Neuron (in vitro differentiated cells): ENCODE measurements around the gene PDGFB.

ENCODE experiments used
- H2AFZ ChIP-seq: one replicate; pipeline ENCODE4 v1.6.1; 2013; ENCODE audit warnings: low read depth, mild to moderate bottlenecking, inconsistent platforms, low read length, moderate library complexity
- H3K27me3 ChIP-seq: one replicate; pipeline ENCODE4 v1.6.1; 2013; ENCODE audit warnings: low read length; ENCODE audit not compliant: insufficient read depth
- H3K36me3 ChIP-seq: one replicate; pipeline ENCODE4 v1.6.1; 2013; ENCODE audit warnings: low read length; ENCODE audit not compliant: insufficient read depth
- H3K4me1 ChIP-seq: one replicate; pipeline ENCODE4 v1.6.1; 2013; ENCODE audit warnings: low read length; ENCODE audit not compliant: insufficient read depth
- H3K4me3 ChIP-seq: 2 replicates; pipeline ENCODE4 v1.5.1; 2013; ENCODE audit warnings: mild to moderate bottlenecking, low read length, moderate library complexity
- H3K9me3 ChIP-seq: one replicate; pipeline ENCODE4 v1.6.1; 2013; ENCODE audit warnings: low read length

The PDGFB gene

DNA sequence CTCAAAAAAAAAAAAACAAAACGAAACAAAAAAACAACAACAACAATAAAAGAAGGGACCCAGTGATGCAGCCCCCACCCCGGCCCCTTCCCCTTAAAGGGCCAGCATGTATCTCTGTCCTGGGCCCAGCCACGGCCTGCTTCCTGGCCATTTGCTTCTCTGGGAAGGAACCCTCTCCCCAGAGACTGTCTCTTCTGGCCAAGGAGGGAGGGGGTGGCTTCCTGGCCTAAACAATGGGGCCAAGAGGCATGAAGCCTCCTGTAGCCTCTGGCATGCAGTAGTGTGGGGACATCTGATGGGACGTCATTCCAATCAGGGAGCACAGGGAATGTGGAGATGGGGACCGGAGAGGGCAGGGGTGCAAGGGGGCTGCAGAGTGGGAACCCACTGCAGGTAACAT is 25.5 kb upstream of the PDGFB start:
- Histone ChIP-seq H3K4me1 (no peaks in the 10 kb centered on the region), H2AFZ (no peak overlapping the region), H3K36me3 (no peaks in the 10 kb centered on the region), H3K27me3 (peaks cover 3% of the 10 kb centered on the region), H3K4me3 (no peak overlapping the region), H3K9me3 (no peaks in the 10 kb centered on the region)

DNA sequence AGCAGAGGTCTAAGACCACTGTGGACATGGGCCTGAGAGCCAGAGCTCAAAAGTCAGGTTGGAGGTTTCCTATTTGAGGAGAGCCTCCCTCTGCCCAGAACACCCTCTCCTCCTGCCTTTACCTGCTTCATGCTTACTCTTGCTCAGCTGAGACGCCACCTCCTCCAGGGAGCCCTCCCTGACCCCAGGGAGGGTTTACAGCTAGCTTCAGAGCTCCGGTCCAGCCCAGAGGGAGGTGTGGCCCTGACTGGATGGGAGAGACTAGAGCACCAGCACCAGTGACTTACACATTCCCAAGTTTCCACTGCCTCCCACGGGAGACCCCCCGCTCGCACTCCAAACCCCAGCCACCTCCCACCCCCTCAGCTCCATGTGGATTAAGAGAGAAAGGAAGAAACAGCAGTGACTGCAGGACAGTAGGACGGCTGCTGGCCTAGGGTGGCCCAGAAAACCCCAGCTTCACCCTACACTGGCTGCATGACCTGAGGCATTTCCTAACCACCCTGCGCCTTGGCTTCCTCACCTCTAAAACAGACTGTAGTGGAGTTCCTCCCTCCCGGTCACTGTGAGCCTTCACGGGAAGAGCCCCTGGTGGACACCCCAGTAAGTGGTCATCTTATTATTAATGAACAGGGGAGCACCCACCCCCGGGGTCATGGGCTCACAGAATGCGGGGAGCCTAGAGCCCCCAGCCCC is 24.5 kb upstream of the PDGFB start:
- H3K4me3 ChIP-seq, result no peak overlapping the region
- no peaks in the 10 kb centered on the region for H3K9me3 ChIP-seq
- peaks cover 3% of the 10 kb centered on the region for H3K27me3 ChIP-seq
- no peak overlapping the region for H2AFZ ChIP-seq
- no peaks in the 10 kb centered on the region for H3K4me1 ChIP-seq
- H3K36me3 ChIP-seq, result no peaks in the 10 kb centered on the region

DNA sequence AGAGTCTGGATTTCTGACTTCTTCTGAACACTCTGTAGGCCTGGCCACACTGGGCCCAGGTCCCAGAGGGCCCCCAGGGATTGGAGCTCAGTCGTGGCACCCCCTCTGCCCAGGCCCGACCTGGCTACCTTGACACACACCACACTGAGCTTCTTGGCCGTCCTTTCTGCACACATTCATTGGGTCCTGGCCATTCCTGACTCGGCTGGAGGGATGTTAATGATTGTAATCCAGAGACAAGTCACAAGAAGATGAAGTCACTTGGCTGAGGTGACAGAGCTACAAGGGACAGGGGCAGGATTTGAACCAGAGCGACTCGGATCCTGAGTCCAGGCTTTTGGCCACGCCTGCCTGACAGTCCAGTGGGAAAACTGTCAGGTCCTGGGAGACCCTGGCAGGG is 23.9 kb upstream of the PDGFB start:
- Histone ChIP-seq H3K4me3 (no peak overlapping the region), H3K9me3 (no peaks in the 10 kb centered on the region), H2AFZ (no peak overlapping the region), H3K4me1 (no peaks in the 10 kb centered on the region), H3K36me3 (no peaks in the 10 kb centered on the region), H3K27me3 (peaks cover 3% of the 10 kb centered on the region)

DNA sequence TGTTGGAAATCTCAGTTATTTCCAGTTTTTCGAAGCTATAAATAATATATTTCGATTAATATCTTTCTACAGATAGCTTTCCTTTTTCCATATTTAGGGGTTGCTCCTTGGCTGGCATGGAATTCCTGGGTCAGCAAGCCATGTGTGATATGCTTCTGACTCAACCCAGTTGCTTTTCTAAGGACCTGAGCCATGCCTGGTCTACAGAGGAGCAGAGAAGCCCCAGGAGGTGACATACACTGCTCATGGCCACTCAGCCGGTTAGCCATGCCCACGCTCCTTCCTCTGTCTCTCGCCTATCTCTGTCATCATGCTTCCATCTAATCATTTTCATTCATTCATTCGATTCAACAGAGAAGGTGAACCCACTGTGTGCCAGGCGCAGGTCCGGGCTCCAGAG is 23.2 kb upstream of the PDGFB start:
- H3K4me3 ChIP-seq, result no peak overlapping the region
- no peaks in the 10 kb centered on the region for H3K4me1 ChIP-seq
- H3K27me3 ChIP-seq, result peaks cover 3% of the 10 kb centered on the region

DNA sequence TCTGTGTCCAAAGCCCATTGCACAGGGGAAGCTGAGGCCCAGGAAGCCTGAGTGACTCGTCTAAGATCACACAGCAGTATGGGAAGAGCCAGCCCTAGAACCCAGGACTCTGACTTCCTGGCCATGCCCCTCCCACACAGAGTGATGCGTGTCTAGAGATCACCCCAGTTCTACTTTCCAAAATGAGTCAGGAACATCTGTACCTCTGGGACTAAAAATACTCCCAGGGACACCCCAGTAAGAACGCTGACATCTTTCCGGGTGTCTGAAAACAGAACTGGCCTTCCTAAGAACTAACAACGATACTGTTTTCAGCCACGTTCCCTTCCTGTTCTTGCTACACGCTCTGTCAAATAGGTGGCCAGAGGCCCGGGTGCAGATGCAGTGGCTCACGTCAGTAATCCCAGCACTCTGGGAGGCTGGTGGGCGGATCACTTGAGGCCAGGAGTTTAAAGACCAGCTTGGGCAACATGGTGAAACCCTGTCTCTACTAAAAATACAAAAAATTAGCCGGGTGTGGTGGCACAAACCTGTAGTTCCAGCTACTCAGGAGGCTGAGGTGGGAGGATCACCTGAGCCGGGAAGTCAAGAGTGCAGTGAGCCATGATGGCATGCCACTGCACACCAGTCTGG is 21.7 kb upstream of the PDGFB start:
- Histone ChIP-seq H3K4me1 (no peaks in the 10 kb centered on the region), H3K4me3 (no peak overlapping the region), H3K36me3 (no peaks in the 10 kb centered on the region), H3K27me3 (peaks cover 3% of the 10 kb centered on the region), H3K9me3 (peaks cover under 1% of the 10 kb centered on the region), H2AFZ (no peak overlapping the region)

More for the DNA sequence above, 23.2 kb upstream of the PDGFB start:
- no peak overlapping the region for H2AFZ ChIP-seq
- H3K36me3 ChIP-seq, result no peaks in the 10 kb centered on the region
- no peaks in the 10 kb centered on the region for H3K9me3 ChIP-seq

DNA sequence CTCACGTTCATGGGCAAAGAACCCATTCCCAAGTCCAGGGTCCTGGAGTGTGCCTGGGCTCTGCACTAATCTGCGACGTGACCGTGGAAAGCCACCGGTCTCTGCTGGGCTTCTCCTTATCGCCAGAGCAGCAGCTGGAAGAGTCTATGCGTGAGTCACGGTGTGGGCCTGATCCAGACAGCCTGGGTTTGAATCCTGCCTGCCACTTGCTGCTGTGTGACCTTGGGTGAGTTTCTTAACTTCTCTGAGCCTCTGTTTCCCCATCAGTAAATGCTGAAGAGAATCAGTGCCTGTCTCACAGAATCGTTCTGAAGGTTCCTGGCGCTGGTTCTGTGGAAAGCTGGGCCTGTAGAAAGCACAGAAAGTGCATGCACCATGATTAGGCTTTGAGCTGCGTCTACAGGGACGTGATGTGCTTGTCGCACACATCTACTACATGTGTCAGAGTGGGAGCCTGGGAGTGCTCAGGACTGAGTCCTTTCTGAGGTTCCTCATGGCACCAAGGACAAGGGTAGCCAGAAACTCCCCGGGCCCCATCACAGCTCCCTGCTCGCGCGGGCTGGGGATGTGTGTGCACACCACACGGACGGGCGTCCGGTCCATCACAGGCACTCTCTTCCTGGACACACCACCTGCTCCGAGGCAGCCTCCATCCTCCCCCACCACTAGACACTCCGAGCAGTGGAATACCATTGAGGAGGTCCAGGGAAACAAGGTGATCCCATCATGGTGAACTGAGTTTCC is 20.5 kb upstream of the PDGFB start:
- Histone ChIP-seq H3K36me3 (no peaks in the 10 kb centered on the region), H3K27me3 (peaks cover 3% of the 10 kb centered on the region), H3K4me3 (no peak overlapping the region)

DNA sequence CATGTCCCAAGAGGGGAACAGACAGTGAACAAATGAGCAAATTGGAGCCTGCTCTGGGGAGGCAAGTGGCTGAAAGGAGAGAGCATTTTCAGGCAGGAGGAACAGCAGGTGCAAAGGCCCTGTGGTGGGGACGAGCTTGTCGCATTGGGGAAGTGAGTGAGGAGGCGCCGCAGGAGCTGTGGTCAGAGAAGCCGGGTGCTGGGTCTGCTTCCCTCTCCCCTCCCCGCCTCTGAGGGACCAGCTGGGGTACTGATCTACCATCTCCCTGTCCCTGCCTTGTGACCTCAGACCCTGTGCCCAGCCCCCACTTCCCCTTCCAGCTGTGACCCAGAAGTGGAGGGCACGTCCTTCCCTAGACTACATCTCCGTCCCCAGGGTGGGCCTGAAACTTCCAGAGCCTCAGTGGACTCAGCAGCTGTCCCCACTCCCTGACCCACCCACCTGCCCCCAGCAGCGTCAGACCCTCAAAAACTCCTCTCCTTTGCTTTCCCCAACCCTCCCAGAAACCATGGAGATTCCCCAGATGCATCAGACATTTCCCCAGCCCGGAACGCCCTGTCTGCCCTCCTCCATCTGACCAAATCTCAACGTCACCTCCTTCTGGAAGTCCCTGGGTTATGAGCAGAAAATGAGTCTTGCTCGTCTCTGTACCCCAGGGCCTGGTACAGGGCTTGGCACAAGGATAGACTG is 19.7 kb upstream of the PDGFB start:
- Histone ChIP-seq H3K27me3 (peaks cover 3% of the 10 kb centered on the region), H3K36me3 (no peaks in the 10 kb centered on the region), H3K4me3 (no peak overlapping the region), H2AFZ (no peak overlapping the region), H3K9me3 (peaks cover 6% of the 10 kb centered on the region), H3K4me1 (no peaks in the 10 kb centered on the region)

More for the DNA sequence above, 20.5 kb upstream of the PDGFB start:
- no peaks in the 10 kb centered on the region for H3K4me1 ChIP-seq
- H2AFZ ChIP-seq, result no peak overlapping the region
- H3K9me3 ChIP-seq, result peaks cover 6% of the 10 kb centered on the region

DNA sequence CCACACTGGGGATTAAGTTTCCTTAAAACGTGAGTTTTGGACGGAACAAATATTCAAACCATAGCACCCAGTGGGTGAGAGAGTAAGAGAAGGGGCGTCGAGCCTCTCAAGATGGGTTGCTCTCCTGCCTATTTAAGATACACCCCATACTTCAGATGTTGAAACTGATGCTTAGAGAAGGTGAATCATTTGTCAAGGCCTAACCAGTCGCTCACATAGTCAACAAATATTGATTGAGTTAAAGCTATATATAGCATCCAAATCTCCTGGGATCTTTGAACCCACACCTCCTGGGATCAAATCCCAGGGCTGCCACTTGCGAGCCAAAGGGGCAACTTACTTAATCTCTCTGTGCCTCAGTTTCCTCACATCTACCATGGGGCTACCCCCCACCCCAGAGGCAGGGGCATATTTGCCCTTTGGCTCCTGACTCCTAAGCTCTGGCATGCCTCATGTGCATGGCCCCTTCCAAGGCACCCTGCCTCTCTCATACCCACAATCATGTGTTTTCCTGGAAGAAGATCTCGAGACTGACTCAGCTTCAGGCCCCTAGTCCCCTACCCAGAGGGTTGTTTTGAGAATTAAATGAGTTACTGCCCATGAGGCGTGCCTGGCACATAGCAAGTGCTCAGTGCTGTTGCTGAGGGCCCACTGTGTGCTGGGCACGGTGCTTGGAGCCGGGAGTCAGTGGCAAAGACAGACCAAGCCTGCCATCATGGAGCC is 19.0 kb upstream of the PDGFB start:
- H3K36me3 ChIP-seq, result no peaks in the 10 kb centered on the region
- H3K4me3 ChIP-seq, result no peak overlapping the region
- no peaks in the 10 kb centered on the region for H3K4me1 ChIP-seq
- H2AFZ ChIP-seq, result no peak overlapping the region
- H3K27me3 ChIP-seq, result no peaks in the 10 kb centered on the region
- H3K9me3 ChIP-seq, result peaks cover 6% of the 10 kb centered on the region

DNA sequence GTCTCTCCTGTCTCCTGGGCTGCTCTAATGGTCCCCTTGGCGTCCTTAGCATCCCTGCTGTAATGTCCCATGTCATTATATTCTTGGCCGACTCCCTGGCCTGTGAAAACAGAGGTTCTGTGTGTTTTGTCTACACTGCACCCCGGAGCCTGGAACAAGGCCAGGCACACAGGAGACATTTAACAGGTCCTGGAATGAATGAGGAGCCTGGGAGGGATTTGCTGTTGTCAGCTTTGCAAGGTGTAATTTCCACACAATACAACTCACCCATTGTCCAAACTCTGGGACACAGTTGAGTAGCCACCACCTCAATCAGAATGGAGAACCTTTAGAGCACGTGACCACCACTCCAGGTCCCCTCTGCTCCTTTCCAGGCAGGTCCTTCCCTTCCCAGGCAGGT is 14.9 kb upstream of the PDGFB start:
- Histone ChIP-seq H3K36me3 (no peaks in the 10 kb centered on the region), H3K4me3 (no peak overlapping the region), H3K27me3 (peaks cover 2% of the 10 kb centered on the region), H2AFZ (no peak overlapping the region), H3K9me3 (peaks cover 6% of the 10 kb centered on the region), H3K4me1 (peaks cover 19% of the 10 kb centered on the region)

DNA sequence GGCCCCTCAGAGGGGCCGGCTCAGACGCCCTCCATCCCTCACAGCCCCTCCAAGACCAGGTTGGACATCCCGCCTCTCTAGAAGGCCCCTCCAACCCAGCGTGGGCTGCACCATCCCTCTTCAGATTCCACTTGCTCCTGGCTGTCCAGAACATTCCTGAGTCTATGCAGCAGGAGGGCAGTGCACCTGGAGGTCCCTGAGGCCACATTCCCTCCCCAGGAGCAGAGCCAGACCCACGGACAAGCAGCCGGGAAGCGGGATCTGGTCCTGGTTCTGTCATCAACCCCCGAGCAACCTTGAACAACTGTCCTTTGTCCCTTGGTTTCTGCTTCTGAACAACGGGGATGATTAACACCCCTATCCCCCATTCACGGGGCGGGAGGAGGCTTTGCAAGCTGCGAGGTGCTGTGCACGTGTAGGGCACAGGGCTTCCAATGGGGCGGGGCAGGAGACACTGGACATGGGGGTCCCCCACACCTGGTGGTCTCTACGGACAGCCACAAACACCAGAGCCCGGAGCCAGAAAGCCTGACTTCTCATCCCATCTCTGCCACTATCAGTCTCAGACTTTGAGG is 13.2 kb upstream of the PDGFB start:
- no peak overlapping the region for H2AFZ ChIP-seq
- H3K4me3 ChIP-seq, result no peak overlapping the region
- peaks cover 6% of the 10 kb centered on the region for H3K9me3 ChIP-seq
- peaks cover 31% of the 10 kb centered on the region for H3K4me1 ChIP-seq
- peaks cover 6% of the 10 kb centered on the region for H3K27me3 ChIP-seq
- no peaks in the 10 kb centered on the region for H3K36me3 ChIP-seq

DNA sequence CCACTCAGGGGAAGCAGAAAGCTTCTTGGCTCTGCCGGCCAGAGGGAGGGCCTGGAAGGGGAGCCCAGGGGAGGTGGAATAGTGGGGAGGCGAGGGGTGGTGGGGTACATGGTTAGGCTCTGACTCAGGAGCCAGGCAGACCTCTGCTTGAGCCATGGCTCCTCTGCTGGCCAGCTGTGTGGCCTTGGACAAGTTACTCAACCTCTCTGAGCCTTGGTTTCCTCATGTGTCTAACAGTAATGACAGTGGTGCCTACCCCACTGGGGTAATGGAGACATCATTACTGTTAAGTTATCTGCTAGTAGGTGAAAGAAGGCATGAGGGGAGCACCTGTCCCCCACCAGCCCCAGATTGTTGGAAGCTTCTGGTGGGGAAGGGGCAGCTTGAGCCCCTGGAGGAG is 12.2 kb upstream of the PDGFB start:
- Histone ChIP-seq H3K9me3 (peaks cover 6% of the 10 kb centered on the region), H3K4me3 (no peak overlapping the region), H3K4me1 (peaks cover 31% of the 10 kb centered on the region), H2AFZ (no peak overlapping the region), H3K27me3 (peaks cover 10% of the 10 kb centered on the region), H3K36me3 (no peaks in the 10 kb centered on the region)

DNA sequence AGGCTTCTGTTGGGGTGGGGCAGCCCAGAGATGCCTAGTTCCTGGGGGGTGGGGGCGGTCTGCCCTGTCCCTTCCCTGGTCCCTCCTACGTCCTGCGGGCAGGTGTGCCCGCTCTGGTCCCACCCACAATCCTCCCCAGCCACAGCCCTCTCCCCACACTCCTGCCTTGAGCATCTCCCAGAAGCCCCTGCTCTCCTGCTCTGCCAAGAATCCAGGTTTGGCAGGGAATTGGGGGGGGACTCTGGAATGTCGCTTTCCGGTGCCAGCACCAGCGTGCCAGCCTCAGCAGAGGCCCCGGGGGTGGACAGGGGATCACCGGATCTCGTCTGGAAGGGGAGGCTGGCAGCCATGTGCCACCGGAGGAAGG is 11.4 kb upstream of the PDGFB start:
- Histone ChIP-seq H3K9me3 (peaks cover 3% of the 10 kb centered on the region), H3K27me3 (peaks cover 10% of the 10 kb centered on the region), H3K4me1 (peaks cover 31% of the 10 kb centered on the region), H2AFZ (no peak overlapping the region), H3K4me3 (no peak overlapping the region), H3K36me3 (no peaks in the 10 kb centered on the region)
